HG03103 (cell line): Measurements from ENCODE around the gene SDSL.

Experiments
- ATAC-seq: cut with Tn5 transposase; IDR thresholded peaks from one replicate; pipeline ENCODE4 v1.9.1; 2021; ENCODE audit warnings: low read depth; ENCODE audit not compliant: unreplicated experiment

Gene SDSL

GRCh38 chr12:113416091-113416754 lies 6.0 kb upstream of the SDSL start:
- ATAC-seq = no peak

GRCh38 chr12:113418213-113418879 lies 3.8 kb upstream of the SDSL start:
- no peak for ATAC-seq

GRCh38 chr12:113420996-113421595 lies 1.1 kb upstream of the SDSL start:
- ATAC-seq = no peak

GRCh38 chr12:113422886-113423669 lies 898 bp downstream of the SDSL start:
- ATAC-seq = no peak

GRCh38 chr12:113424456-113424855 lies 2.3 kb downstream of the SDSL start:
- ATAC-seq = no peak

DNA sequence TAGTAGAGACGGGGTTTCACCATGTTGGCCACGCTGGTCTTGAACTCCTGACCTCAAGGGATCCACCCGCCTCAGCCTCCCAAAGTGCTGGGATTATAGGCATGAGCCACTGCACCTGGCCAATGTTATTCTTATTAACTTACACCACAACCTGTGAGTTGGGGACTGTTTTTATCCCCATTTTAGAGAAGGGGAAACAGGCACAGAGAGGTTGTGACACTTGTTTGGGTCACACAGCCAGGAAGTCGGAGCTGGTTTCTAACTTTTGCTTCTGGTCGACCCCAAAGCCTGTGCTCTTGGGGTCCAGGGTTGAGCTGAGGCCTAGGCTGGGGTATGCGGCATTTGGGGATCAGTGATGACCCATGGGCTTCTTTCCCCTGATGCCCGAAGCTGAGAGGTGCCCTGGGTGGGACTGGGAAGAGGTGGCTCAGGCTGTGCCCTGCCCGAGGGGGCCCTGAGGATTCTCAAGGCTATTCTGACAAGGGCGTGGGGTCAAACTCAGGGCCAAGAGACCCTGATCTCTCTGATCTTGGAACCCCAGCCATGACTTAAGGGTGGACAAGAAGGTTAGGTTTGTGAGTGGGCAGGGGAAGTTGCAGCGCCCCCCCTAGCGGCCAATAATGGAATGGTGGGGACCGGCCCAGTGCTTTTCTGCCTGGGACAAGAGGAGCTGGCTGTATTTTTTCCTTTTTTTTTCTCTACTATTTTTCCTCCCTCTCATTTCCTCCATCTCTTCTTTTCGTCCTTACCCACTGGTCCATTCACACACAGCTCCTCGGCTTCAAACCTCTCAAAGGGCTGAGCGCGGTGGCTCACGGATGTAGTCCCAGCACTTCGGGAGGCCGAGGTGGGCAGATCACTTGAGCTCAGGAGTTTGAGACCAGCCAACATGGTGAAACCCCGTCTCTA lies 3.0 kb downstream of the SDSL start:
- no peak for ATAC-seq

DNA sequence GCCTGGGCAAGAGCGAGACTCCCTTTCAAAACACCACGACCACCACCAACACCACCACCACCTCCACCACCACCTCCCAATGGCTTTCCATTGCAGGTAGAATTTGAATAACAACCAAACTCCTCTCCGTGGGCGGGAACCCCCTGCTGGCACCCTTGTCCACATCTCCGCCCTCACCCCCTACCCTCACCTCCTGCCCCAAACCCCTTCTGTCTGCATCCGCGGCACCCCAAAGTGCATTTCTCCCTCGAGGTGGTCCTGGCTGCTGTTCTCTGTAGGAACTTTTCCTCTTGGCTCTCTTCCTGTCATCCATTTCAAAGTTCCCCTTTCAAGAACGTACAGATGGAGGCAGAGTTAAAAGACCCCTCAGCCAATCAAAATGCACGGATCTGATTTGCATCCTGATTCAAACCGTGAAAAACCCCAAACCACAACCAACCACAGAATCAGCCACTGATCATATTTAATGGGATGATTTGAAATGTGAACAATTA lies 3.8 kb downstream of the SDSL start:
- no peak for ATAC-seq

DNA sequence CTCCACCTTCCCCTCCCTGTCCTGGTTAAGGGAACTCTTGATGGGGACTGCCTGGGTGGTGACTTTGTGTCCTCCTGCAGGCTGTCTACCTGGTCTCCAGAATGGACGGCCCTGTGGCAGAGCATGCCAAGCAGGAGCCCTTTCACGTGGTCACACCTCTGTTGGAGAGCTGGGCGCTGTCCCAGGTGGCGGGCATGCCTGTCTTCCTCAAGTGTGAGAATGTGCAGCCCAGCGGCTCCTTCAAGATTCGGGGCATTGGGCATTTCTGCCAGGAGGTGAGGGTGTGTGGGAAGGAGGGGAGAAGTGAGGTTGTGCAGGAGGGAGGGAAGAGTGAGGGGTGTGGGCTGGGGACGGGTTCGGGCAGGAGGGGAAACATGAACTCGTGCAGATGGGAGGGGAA lies 5.7 kb downstream of the SDSL start:
- no peak for ATAC-seq

- no peak for ATAC-seq
Observed at GRCh38 chr12:113428482-113428881, 6.3 kb downstream of the SDSL start.

- no peak for ATAC-seq
Observed at GRCh38 chr12:113432986-113433385, 10.8 kb downstream of the SDSL start.

DNA sequence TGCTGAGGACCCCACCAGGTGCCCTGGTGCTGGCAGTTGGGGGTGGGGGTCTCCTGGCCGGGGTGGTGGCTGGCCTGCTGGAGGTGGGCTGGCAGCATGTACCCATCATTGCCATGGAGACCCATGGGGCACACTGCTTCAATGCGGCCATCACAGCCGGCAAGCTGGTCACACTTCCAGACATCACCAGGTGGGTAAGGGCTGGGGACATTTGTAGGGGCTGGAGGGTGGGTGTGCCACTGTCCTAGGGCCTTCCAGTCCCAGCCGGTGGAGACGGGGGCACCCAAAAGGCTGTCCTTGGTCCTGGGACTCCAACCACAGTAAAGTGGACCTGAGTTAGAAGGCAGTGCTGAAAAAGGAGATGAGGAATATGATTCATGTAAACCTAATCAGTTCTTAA lies 13.2 kb downstream of the SDSL start:
- no peak for ATAC-seq

DNA sequence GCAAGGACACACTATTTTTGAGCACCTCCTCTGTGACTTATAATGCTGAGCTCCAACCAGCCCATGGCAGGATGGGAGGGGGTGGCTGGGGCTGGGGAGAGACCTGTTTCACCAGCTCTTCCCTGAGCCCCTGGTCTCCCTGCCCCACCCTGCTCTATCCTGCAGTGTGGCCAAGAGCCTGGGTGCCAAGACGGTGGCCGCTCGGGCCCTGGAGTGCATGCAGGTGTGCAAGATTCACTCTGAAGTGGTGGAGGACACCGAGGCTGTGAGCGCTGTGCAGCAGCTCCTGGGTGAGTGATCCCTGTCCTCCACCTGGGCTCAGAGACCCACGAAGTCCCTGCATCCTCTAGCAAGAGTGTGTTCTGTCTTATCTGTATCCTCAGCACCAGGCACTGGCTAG lies 14.4 kb downstream of the SDSL start:
- ATAC-seq = no peak

DNA sequence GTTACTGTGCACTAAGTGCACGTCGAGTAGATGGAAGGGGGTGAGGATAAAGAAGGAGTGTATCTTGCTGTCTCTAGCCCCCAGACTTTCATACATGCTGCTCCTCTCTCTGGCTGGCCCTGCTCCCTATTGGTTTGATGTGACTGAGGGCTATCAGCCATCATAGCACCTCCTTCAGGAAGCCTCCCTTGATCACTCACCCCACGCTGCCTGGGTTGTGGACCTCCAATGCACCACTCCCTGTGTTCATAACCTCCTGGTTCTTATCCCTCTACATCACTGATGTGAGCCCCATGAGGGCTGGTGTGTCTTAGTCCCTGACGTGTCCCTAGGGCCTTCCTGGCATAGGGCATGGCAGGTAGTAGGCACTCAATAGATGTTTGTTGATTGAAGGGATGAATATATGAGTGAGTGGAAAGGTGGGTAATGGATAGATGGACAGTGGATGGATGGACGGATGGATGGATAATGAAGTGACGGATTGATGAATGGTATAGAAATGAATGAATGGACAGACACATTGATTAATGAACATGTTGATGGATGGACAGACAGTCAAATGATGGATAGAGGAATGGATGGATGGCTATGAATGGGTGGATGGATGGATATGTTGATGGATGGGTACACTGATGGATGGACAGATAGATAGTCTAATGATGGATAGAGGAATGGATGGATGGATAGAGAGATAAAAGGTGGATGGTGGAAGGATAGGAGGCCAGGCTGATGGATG lies 15.0 kb downstream of the SDSL start:
- no peak for ATAC-seq

DNA sequence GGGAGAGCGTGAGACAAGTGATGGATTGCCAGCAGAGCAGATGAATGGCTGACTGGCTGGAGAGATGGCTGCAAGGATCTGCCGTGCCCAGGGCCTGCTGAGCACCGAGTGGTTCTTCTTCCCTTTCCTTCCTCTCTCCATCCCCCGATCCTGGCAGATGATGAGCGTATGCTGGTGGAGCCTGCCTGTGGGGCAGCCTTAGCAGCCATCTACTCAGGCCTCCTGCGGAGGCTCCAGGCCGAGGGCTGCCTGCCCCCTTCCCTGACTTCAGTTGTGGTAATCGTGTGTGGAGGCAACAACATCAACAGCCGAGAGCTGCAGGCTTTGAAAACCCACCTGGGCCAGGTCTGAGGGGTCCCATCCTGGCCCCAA lies 15.5 kb downstream of the SDSL start:
- no peak for ATAC-seq

- no peak for ATAC-seq
Observed at GRCh38 chr12:113438523-113439300, 16.5 kb downstream of the SDSL start.

GRCh38 chr12:113439301-113439597 lies 17.1 kb downstream of the SDSL start:
- ATAC-seq = no peak

GRCh38 chr12:113439606-113440030 lies 17.4 kb downstream of the SDSL start:
- ATAC-seq = no peak

- ATAC-seq = no peak
Observed at GRCh38 chr12:113440336-113440735, 18.2 kb downstream of the SDSL start.
